Sigmoid colon (tissue), 4 donors: ENCODE data around the gene SNIP1.
"Not testable (repeated sequence)": the region's sequence is repeated elsewhere in the genome, so short reads cannot be mapped to it uniquely, and the experiment has no call there.

Experiments used
- CTCF ChIP-seq, 4 experiments: fragments of 450-650 bp in 3 of 4; fragments of 200-600 bp in 1 of 4; IDR thresholded peaks; one replicate each; pipeline ENCODE4 v1.5.1; 2016 to 2019; ENCODE audit warnings: antibody characterized with exemption in 4 of 4, mild to moderate bottlenecking in 3 of 4, moderate library complexity in 2 of 4
- EP300 ChIP-seq, 4 donors: sonication (generic); formaldehyde crosslinking; IDR thresholded peaks; one replicate each; pipeline ENCODE4 v1.6.1; 2017; ENCODE audit warnings: antibody characterized with exemption in 4 of 4
- POLR2A ChIP-seq, 2 donors: fragments of 450-650 bp; IDR thresholded peaks; one replicate each; pipeline ENCODE4 v1.6.1; 2016; ENCODE audit warnings: antibody characterized with exemption in 2 of 2, mild to moderate bottlenecking in 2 of 2, moderate library complexity in 2 of 2

DNA sequence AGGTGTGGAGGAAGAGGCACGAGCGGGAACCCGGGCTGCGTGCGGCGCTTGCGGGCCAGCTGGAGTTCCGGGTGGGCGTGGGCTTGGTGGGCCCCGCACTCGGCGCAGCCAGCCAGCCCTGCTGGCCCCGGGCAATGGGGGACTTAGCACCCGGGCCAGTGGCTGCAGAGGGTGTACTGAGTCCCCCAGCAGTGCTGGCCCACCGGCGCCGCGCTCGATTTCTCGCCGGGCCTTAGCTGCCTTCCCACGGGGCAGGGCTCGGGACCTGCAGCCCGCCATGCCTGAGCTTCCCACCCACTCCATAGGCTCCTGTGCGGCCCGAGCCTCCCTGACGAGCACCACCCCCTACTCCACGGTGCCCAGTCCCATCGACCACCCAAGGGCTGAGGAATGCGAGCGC is 35.9 kb downstream of the SNIP1 start:
- not testable (repeated sequence) for TF ChIP-seq CTCF, POLR2A, EP300 (IDR thresholded peaks at IDR 0.05)
